ENCODE results near the gene AGAP3. TPM values are rescaled to one million over a fixed set of nuclear protein-coding genes. Genes with fewer than 3 reads are reported as not detected.
A peak's percentile ranks its signal among the peaks of the same experiment; 100 is the strongest.

AGAP3 gene
- total and polyA plus RNA-seq, 4 donors, result 3.9 to 27.0 (median 17.6) TPM

DNA sequence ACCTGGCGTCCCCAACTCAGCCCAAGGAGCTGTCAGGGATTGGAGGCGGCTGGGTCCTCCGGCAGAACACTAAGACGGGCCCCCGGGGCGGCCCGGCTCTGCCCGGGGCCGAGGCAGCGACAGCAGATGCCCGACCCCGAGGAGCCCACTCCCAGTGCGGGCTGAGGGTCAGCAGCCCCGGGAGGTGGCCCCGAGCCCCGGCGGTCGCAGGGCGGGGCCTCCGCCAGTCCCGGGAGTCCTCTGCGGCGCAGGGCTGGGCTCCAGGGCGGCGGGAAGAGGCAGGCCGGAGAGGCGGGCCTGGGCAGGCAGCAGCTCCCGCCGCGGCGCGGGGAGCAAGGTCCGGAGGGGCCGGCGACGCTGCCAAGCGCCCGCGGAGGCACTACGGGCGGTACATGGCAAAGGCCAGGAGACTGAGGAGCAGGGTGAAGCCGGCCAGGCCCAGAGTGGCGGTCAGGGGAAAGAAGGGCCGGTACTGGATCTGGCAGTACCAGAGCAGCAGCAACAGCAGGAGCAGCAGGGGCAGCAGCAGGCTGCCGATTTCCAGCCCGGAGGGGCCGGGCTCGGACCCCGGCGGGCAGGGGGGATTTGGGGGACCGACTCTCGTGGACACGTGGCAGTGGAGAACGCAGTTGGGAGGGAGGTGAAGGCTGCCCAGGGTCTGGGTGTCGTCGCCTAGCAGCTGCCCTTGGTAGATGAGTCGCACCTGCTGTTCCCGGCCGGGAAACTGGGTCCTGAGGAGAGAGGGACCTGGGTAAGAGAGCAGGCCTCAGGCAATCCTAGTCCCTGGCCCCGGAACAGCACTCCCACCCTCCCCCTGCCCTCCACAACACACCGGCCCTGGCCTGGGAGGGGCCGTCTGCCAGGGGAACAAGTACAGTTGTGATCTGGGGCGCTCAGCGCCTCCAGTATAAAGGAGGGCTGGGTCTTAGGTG is 4.8 kb upstream of the AGAP3 start:
- peaks cover 0 to 10% (median 1%) of the 10 kb centered on the region in 4 donors for H3K36me3 ChIP-seq (ENCODE audit: control insufficient read depth in 4 of 4, insufficient read depth in 3 of 4, low read depth in 1 of 4, low read length in 3 of 4)
- H3K27ac ChIP-seq (ENCODE audit: low read depth in 1 of 2, low read length in 2 of 2), result peak overlapping the region; percentile 85 to 94
- H3K9me3 ChIP-seq (ENCODE audit: control insufficient read depth in 4 of 4, low read length in 3 of 4), result no peaks in the 10 kb centered on the region
- H3K9ac ChIP-seq (ENCODE audit: low read depth in 1 of 2, low read length in 2 of 2), result peak overlapping the region; percentile 41 to 83
- peaks cover 17 to 57% (median 42%) of the 10 kb centered on the region in 4 donors for H3K4me1 ChIP-seq (ENCODE audit: control insufficient read depth in 4 of 4, insufficient read depth in 4 of 4, low read length in 3 of 4)
- no peak for DNase-seq (ENCODE audit: low spot score)
- TF ChIP-seq NR2F2 (IDR thresholded peaks at IDR 0.05) (no peak), SP1 (IDR thresholded peaks at IDR 0.05) (peak; percentile 40), TAF1 (conservative IDR thresholded peaks at IDR 0.05) (no peak), HNF4A (conservative IDR thresholded peaks at IDR 0.05) (peak in 1 of 2 donors; percentile 36), FOXA1 (IDR thresholded peaks at IDR 0.05) (no peak), RAD21 (IDR thresholded peaks at IDR 0.05) (no peak)
- TF ChIP-seq, protein P1, sequence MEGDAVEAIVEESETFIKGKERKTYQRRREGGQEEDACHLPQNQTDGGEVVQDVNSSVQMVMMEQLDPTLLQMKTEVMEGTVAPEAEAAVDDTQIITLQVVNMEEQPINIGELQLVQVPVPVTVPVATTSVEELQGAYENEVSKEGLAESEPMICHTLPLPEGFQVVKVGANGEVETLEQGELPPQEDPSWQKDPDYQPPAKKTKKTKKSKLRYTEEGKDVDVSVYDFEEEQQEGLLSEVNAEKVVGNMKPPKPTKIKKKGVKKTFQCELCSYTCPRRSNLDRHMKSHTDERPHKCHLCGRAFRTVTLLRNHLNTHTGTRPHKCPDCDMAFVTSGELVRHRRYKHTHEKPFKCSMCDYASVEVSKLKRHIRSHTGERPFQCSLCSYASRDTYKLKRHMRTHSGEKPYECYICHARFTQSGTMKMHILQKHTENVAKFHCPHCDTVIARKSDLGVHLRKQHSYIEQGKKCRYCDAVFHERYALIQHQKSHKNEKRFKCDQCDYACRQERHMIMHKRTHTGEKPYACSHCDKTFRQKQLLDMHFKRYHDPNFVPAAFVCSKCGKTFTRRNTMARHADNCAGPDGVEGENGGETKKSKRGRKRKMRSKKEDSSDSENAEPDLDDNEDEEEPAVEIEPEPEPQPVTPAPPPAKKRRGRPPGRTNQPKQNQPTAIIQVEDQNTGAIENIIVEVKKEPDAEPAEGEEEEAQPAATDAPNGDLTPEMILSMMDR (IDR thresholded peaks at IDR 0.05; ENCODE audit: low read depth, low read length, missing input control), result no peak
- TF ChIP-seq, protein P2, sequence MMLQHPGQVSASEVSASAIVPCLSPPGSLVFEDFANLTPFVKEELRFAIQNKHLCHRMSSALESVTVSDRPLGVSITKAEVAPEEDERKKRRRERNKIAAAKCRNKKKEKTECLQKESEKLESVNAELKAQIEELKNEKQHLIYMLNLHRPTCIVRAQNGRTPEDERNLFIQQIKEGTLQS (IDR thresholded peaks at IDR 0.05), result no peak
- TF ChIP-seq, protein P3, sequence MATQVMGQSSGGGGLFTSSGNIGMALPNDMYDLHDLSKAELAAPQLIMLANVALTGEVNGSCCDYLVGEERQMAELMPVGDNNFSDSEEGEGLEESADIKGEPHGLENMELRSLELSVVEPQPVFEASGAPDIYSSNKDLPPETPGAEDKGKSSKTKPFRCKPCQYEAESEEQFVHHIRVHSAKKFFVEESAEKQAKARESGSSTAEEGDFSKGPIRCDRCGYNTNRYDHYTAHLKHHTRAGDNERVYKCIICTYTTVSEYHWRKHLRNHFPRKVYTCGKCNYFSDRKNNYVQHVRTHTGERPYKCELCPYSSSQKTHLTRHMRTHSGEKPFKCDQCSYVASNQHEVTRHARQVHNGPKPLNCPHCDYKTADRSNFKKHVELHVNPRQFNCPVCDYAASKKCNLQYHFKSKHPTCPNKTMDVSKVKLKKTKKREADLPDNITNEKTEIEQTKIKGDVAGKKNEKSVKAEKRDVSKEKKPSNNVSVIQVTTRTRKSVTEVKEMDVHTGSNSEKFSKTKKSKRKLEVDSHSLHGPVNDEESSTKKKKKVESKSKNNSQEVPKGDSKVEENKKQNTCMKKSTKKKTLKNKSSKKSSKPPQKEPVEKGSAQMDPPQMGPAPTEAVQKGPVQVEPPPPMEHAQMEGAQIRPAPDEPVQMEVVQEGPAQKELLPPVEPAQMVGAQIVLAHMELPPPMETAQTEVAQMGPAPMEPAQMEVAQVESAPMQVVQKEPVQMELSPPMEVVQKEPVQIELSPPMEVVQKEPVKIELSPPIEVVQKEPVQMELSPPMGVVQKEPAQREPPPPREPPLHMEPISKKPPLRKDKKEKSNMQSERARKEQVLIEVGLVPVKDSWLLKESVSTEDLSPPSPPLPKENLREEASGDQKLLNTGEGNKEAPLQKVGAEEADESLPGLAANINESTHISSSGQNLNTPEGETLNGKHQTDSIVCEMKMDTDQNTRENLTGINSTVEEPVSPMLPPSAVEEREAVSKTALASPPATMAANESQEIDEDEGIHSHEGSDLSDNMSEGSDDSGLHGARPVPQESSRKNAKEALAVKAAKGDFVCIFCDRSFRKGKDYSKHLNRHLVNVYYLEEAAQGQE (IDR thresholded peaks at IDR 0.05), result no peak
- peak overlapping the region; percentile 19 to 98 (median 76) for H3K4me3 ChIP-seq (ENCODE audit: low read depth in 1 of 3, low read length in 3 of 3)
- H3K27me3 ChIP-seq (ENCODE audit: control insufficient read depth in 4 of 4, insufficient read depth in 4 of 4, low read length in 3 of 4), result no peaks in the 10 kb centered on the region
- 16% methylated on average over 64 of the region's 64 CpGs for WGBS

DNA sequence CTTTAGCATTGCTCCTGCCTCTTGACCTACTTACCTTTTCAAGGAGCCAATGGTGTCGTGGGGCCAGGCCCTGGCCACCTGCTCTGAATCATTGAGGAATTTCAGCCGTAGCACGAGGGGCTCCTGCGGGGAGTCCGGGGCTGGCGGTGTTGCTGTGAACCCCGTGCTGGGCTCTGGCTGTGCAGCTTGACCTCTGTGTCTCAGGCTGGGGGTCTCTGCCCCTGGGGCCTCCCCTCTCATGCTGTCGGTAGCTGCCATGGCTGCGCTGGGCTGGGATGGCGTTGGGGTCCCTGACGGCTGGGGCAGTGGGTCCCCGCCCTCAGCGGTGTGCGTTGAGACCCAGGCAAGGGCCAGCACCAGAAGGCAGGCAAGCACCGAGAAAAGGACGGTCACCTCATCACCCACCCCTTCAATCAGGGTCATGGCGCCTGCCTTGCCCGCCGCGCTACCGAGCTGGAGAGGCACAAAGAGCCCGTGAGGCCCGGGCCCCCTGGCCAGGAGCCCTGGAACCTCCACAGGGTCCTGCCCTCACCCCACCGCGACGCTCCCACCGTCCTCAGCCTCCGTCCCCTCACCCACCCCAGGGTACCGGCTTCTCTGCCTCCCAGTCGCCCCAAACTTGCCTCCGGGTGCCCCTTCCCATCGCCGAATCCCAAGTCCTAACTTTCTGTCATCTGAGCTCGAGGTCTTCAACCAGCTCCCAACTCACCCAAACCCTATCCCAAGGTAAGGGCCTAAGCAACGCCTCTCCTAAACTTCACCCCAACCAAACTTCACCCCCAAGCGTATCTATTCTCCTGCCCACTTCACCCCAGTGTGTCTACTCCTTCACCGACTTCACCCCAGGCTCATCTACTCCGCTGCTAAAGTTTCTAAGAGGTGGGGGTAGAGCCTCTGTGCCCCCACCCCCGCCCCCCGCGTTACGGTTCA is 3.9 kb upstream of the AGAP3 start:
- Histone ChIP-seq H3K9me3 (ENCODE audit: control insufficient read depth in 4 of 4, low read length in 3 of 4) (no peaks in the 10 kb centered on the region), H3K36me3 (ENCODE audit: control insufficient read depth in 4 of 4, insufficient read depth in 3 of 4, low read depth in 1 of 4, low read length in 3 of 4) (peaks cover 0 to 2% (median 0%) of the 10 kb centered on the region in 4 donors), H3K9ac (ENCODE audit: low read depth in 1 of 2, low read length in 2 of 2) (peak overlapping the region; percentile 83), H3K27ac (ENCODE audit: low read depth in 1 of 2, low read length in 2 of 2) (peak overlapping the region; percentile 85 to 94), H3K4me3 (ENCODE audit: low read depth in 1 of 3, low read length in 3 of 3) (peak overlapping the region; percentile 36 to 98 (median 76)), H3K27me3 (ENCODE audit: control insufficient read depth in 4 of 4, insufficient read depth in 4 of 4, low read length in 3 of 4) (no peaks in the 10 kb centered on the region), H3K4me1 (ENCODE audit: control insufficient read depth in 4 of 4, insufficient read depth in 4 of 4, low read length in 3 of 4) (peaks cover 17 to 57% (median 42%) of the 10 kb centered on the region in 4 donors)
- no peak for DNase-seq (ENCODE audit: low spot score)
- TF ChIP-seq TAF1 (conservative IDR thresholded peaks at IDR 0.05) (no peak), FOXA1 (IDR thresholded peaks at IDR 0.05) (no peak), JUND (IDR thresholded peaks at IDR 0.05) (no peak), SP1 (IDR thresholded peaks at IDR 0.05) (no peak), GABPA (IDR thresholded peaks at IDR 0.05 in 1 of 2, conservative IDR thresholded peaks at IDR 0.05 in 1 of 2) (no peak)
- TF ChIP-seq, protein P2 (IDR thresholded peaks at IDR 0.05), result no peak
- TF ChIP-seq, protein P4, sequence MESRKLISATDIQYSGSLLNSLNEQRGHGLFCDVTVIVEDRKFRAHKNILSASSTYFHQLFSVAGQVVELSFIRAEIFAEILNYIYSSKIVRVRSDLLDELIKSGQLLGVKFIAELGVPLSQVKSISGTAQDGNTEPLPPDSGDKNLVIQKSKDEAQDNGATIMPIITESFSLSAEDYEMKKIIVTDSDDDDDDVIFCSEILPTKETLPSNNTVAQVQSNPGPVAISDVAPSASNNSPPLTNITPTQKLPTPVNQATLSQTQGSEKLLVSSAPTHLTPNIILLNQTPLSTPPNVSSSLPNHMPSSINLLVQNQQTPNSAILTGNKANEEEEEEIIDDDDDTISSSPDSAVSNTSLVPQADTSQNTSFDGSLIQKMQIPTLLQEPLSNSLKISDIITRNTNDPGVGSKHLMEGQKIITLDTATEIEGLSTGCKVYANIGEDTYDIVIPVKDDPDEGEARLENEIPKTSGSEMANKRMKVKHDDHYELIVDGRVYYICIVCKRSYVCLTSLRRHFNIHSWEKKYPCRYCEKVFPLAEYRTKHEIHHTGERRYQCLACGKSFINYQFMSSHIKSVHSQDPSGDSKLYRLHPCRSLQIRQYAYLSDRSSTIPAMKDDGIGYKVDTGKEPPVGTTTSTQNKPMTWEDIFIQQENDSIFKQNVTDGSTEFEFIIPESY (IDR thresholded peaks at IDR 0.05), result no peak
- TF ChIP-seq, protein P3 (IDR thresholded peaks at IDR 0.05), result no peak
- WGBS, result 42% methylated on average over 42 of the region's 42 CpGs
